Measurements from ENCODE around the gene ARFGAP3.

Gene ARFGAP3

GRCh38 chr22:42856865-42857704 is at the start of gene ARFGAP3:
TSS of gene ARFGAP3 (minus strand) at chr22:42857273. CDS start at chr22:42857182, 91 bp downstream.
- peak; percentile 88 for DNase-seq
- Histone ChIP-seq H3K4me3 (ENCODE audit: low read depth, low read length) (peak within 1 kb of the TSS; percentile 77), H3K27ac (peak within 1 kb of the TSS; percentile 82), H3K9me3 (ENCODE audit: severe bottlenecking) (peaks cover 5% of the 10 kb centered on the region), H3K27me3 (ENCODE audit: insufficient read depth, low read depth, severe bottlenecking) (no peaks in the 10 kb centered on the region), H3K36me3 (0 out of 2 replicates have a peak, but pooled peaks cover 3% of the 10 kb centered on the region)
- TF ChIP-seq CTCF (IDR thresholded peaks at IDR 0.05; ENCODE audit: low read depth, low read length) = no peak

GRCh38 chr22:42905702-42906183 is 48.7 kb upstream of the ARFGAP3 start:
- no peak for DNase-seq
- Histone ChIP-seq H3K9me3 (ENCODE audit: severe bottlenecking) (no peaks in the 10 kb centered on the region), H3K36me3 (peaks cover 18% of the 10 kb centered on the region), H3K27me3 (ENCODE audit: insufficient read depth, low read depth, severe bottlenecking) (no peaks in the 10 kb centered on the region), H3K4me3 (ENCODE audit: low read depth, low read length) (no peak overlapping the region), H3K27ac (no peak overlapping the region)
- TF ChIP-seq CTCF (IDR thresholded peaks at IDR 0.05; ENCODE audit: low read depth, low read length) = no peak

- H3K9me3 ChIP-seq (ENCODE audit: severe bottlenecking) = no peaks in the 10 kb centered on the region
- H3K4me3 ChIP-seq (ENCODE audit: low read depth, low read length) = no peak overlapping the region
- H3K27ac ChIP-seq = no peak overlapping the region
- DNase-seq = no peak
- H3K36me3 ChIP-seq = peaks cover 17% of the 10 kb centered on the region
- no peak for TF ChIP-seq CTCF (IDR thresholded peaks at IDR 0.05; ENCODE audit: low read depth, low read length)
- no peaks in the 10 kb centered on the region for H3K27me3 ChIP-seq (ENCODE audit: insufficient read depth, low read depth, severe bottlenecking)
Measured at GRCh38 chr22:42905217-42905616, 48.1 kb upstream of the ARFGAP3 start.

- H3K27ac ChIP-seq = no peak overlapping the region
- DNase-seq = no peak
- peaks cover 10% of the 10 kb centered on the region for H3K36me3 ChIP-seq
- no peak for TF ChIP-seq CTCF (IDR thresholded peaks at IDR 0.05; ENCODE audit: low read depth, low read length)
- no peaks in the 10 kb centered on the region for H3K9me3 ChIP-seq (ENCODE audit: severe bottlenecking)
- H3K4me3 ChIP-seq (ENCODE audit: low read depth, low read length) = no peak overlapping the region
- H3K27me3 ChIP-seq (ENCODE audit: insufficient read depth, low read depth, severe bottlenecking) = no peaks in the 10 kb centered on the region
Measured at GRCh38 chr22:42904050-42904449, 47.0 kb upstream of the ARFGAP3 start.

GRCh38 chr22:42902875-42903510 is 45.9 kb upstream of the ARFGAP3 start:
- no peak overlapping the region for H3K27ac ChIP-seq
- peak; percentile 50 for TF ChIP-seq CTCF (IDR thresholded peaks at IDR 0.05; ENCODE audit: low read depth, low read length)
- H3K36me3 ChIP-seq = peaks cover 8% of the 10 kb centered on the region; the same call in 1 of the 2 replicates
- no peaks in the 10 kb centered on the region for H3K27me3 ChIP-seq (ENCODE audit: insufficient read depth, low read depth, severe bottlenecking)
- peak; percentile 19 for DNase-seq
- H3K4me3 ChIP-seq (ENCODE audit: low read depth, low read length) = no peak overlapping the region
- H3K9me3 ChIP-seq (ENCODE audit: severe bottlenecking) = no peaks in the 10 kb centered on the region

Data from WERI-Rb-1 (cell line).